KMS-11 (cell line): ENCODE results near the gene TRMT112.

Experiments
- H2AFZ ChIP-seq: fragments of 200-600 bp; sonication (generic); 2 replicates; pipeline ENCODE4 v1.6.1; 2016; ENCODE audit warnings: antibody characterized with exemption, mixed run types, low read depth
- H3K27ac ChIP-seq: fragments of 200-600 bp; sonication (generic); 2 replicates; pipeline ENCODE4 v1.6.1; 2016; ENCODE audit warnings: mild to moderate bottlenecking, mixed run types
- H3K27me3 ChIP-seq: fragments of 200-600 bp; sonication (generic); 2 replicates; pipeline ENCODE4 v1.6.1; 2017; ENCODE audit warnings: mild to moderate bottlenecking, low read depth, mixed run types, moderate library complexity; ENCODE audit not compliant: insufficient read depth
- H3K36me3 ChIP-seq: fragments of 200-600 bp; sonication (generic); 2 replicates; pipeline ENCODE4 v1.6.1; 2017; ENCODE audit warnings: mild to moderate bottlenecking, mixed run types; ENCODE audit not compliant: insufficient read depth
- H3K4me1 ChIP-seq: fragments of 200-600 bp; sonication (generic); 2 replicates; pipeline ENCODE4 v1.6.1; 2016; ENCODE audit warnings: mild to moderate bottlenecking, low read depth, mixed run types; ENCODE audit not compliant: poor library complexity, severe bottlenecking
- H3K4me2 ChIP-seq: fragments of 200-600 bp; sonication (generic); 2 replicates; pipeline ENCODE4 v1.7.0; 2016; ENCODE audit warnings: mild to moderate bottlenecking, mixed run types
- H3K4me3 ChIP-seq: fragments of 200-600 bp; sonication (generic); IDR thresholded peaks from 2 replicates; pipeline ENCODE4 v1.6.1; 2017; ENCODE audit warnings: low read depth, low read length, mixed read lengths; ENCODE audit not compliant: insufficient read depth
- H3K79me2 ChIP-seq: fragments of 200-600 bp; sonication (generic); 2 replicates; pipeline ENCODE4 v1.6.1; 2016; ENCODE audit warnings: low read depth, mixed run types; ENCODE audit not compliant: insufficient read depth
- H3K9ac ChIP-seq: fragments of 200-600 bp; sonication (generic); 2 replicates; pipeline ENCODE4 v1.6.1; 2016; ENCODE audit warnings: mild to moderate bottlenecking, mixed run types
- H4K20me1 ChIP-seq: fragments of 200-600 bp; sonication (generic); 2 replicates; pipeline ENCODE4 v1.6.1; 2016; ENCODE audit warnings: mild to moderate bottlenecking, mixed run types; ENCODE audit not compliant: insufficient read depth
- TF ChIP-seq, protein P1 (sequence below): fragments of 200-600 bp; sonication (generic); conservative IDR thresholded peaks from 2 replicates; pipeline ENCODE4 v1.6.1; 2017; ENCODE audit warnings: low read depth, mild to moderate bottlenecking, antibody characterized with exemption, low read length, moderate library complexity, mixed read lengths

TRMT112 gene

DNA sequence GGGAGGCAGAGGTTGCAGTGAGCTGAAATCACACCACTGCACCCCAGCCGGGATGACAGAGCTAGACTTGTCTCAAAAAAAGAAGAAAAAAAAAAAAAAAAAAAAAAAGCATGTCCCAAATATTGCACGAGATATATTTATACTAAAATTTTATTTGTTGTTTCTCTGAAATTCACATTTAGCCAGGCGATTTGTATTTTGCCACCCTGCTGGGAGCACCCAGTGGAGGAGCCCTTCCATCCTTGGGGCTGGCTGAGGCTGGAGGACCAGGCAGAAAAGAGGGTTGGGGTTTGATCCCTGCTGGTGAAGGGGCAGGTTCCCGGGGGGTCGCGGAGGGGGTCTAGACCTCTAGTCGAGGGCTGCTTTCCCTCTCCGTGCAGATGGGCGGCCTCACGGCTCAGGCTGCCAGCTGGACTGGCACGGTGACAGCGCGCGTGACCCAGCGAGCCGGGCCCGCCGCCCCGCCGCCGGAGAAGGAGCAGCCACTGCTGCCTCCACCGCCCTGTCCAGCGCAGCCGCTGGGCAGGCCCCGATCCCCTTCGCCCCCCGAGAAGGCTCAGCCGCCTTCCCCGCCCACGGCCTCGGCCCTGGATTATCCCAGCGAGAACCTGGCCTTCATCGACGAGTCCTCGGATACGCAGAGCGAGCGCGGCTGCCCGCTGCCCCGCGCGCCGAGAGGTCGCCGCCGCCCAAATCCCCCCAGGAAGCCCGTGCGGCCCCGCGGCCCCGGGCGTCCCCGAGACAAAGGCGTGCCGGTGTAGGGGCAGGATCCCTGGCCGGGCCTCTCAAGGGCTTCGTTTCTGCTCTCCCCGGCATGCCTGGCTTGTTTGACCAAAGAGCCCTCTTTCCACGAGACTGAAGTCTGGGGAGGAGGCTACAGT, 18.2 kb downstream of the TRMT112 start:
- Histone ChIP-seq H3K79me2 (no peaks in the 10 kb centered on the region), H3K9ac (no peak overlapping the region), H4K20me1 (no peaks in the 10 kb centered on the region), H3K27ac (no peak overlapping the region), H3K36me3 (no peaks in the 10 kb centered on the region), H3K4me1 (peaks cover 24% of the 10 kb centered on the region), H3K4me3 (no peak overlapping the region), H3K4me2 (no peak overlapping the region), H3K27me3 (peaks cover 14% of the 10 kb centered on the region), H2AFZ (no peak overlapping the region)
- TF ChIP-seq, protein P1, sequence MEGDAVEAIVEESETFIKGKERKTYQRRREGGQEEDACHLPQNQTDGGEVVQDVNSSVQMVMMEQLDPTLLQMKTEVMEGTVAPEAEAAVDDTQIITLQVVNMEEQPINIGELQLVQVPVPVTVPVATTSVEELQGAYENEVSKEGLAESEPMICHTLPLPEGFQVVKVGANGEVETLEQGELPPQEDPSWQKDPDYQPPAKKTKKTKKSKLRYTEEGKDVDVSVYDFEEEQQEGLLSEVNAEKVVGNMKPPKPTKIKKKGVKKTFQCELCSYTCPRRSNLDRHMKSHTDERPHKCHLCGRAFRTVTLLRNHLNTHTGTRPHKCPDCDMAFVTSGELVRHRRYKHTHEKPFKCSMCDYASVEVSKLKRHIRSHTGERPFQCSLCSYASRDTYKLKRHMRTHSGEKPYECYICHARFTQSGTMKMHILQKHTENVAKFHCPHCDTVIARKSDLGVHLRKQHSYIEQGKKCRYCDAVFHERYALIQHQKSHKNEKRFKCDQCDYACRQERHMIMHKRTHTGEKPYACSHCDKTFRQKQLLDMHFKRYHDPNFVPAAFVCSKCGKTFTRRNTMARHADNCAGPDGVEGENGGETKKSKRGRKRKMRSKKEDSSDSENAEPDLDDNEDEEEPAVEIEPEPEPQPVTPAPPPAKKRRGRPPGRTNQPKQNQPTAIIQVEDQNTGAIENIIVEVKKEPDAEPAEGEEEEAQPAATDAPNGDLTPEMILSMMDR: no peak

DNA sequence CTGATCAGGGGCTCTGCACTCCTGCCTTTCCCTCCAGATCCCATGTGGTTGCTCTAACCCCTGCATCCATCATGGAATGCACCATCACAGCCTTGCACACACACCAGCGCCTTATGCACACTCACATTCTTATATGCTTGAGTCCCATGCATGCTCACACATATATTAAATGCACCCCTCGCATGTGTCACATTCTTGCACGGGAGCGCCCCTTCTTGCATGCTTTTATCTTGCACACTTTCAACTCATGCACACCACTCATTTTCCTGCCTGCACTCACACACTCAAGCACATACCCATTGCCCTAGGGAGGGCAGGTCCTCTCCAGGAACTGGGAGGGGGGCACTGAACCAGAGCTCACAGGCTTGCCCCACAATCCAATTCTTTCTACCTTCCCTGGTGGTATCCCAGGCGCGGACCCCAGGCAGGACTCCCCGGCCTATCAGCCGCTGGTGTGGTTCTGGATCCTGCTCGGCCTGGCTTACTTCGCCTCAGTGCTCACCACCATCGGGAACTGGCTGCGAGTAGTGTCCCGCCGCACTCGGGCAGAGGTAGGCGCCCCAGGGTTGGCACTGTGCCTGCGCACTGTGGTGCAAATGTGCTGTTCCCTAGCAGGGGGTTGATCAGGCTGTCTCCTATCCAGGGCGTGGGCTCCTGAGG, 19.5 kb downstream of the TRMT112 start:
- peaks cover 11% of the 10 kb centered on the region for H3K4me1 ChIP-seq
- no peak overlapping the region for H3K27ac ChIP-seq
- H2AFZ ChIP-seq: no peak overlapping the region
- no peaks in the 10 kb centered on the region for H4K20me1 ChIP-seq
- peaks cover 14% of the 10 kb centered on the region for H3K27me3 ChIP-seq
- TF ChIP-seq, protein P1: no peak
- H3K79me2 ChIP-seq: no peaks in the 10 kb centered on the region
- H3K4me3 ChIP-seq: no peak overlapping the region
- no peaks in the 10 kb centered on the region for H3K36me3 ChIP-seq
- H3K4me2 ChIP-seq: no peak overlapping the region
- H3K9ac ChIP-seq: no peak overlapping the region

DNA sequence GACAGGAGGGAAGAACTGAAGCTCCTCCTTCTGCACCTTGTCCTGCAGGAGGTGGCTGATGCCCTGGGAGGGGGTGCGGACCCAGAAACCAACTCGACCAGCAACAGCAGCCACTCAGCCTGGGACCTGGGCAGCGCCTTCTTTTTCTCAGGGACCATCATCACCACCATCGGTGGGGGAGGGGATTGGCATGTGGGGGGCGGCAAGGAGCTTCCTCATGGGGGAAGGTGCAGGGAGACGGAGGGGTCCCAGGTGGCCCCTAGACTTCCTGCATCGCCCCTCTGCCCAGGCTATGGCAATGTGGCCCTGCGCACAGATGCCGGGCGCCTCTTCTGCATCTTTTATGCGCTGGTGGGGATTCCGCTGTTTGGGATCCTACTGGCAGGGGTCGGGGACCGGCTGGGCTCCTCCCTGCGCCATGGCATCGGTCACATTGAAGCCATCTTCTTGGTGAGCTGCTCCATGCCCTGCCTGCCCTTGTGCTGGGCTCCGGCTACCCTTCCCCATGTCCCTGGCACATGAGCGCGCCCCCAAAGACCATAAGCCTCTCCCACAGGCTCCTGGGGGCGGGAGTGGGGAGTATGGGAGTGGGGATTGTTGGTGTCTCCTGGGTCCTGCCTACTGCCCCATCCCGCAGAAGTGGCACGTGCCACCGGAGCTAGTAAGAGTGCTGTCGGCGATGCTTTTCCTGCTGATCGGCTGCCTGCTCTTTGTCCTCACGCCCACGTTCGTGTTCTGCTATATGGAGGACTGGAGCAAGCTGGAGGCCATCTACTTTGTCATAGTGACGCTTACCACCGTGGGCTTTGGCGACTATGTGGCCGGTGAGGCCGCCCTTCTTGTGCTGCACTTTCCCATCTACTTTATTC, 20.3 kb downstream of the TRMT112 start:
- Histone ChIP-seq H3K27ac (no peak overlapping the region), H3K4me1 (peaks cover 10% of the 10 kb centered on the region), H3K36me3 (no peaks in the 10 kb centered on the region), H3K4me2 (no peak overlapping the region), H3K4me3 (no peak overlapping the region), H2AFZ (no peak overlapping the region), H4K20me1 (no peaks in the 10 kb centered on the region), H3K79me2 (no peaks in the 10 kb centered on the region), H3K27me3 (peaks cover 14% of the 10 kb centered on the region), H3K9ac (no peak overlapping the region)
- TF ChIP-seq, protein P1: no peak

DNA sequence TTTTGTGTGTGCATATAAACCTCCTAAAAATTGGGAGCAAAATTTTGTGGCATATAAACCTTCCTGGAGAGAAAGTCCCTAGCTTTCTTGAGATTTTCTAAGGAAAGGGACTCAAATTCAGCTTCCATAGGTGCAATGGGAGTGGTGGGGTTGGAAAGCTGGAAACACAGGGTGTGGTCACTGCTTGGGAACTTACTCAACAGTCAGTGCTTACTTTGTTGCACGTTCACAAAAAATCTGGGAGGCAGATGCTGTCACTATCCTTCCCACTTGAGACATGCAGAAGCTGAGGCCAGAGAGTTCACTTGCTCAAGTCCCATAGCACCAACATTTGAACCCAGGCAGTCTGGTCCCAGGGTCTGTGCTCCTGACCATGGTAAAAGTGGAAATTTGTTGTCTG, 21.1 kb downstream of the TRMT112 start:
- no peak overlapping the region for H2AFZ ChIP-seq
- no peak overlapping the region for H3K9ac ChIP-seq
- peaks cover 7% of the 10 kb centered on the region for H3K4me1 ChIP-seq
- TF ChIP-seq, protein P1: no peak
- no peaks in the 10 kb centered on the region for H3K79me2 ChIP-seq
- no peaks in the 10 kb centered on the region for H4K20me1 ChIP-seq
- H3K4me2 ChIP-seq: no peak overlapping the region
- no peak overlapping the region for H3K4me3 ChIP-seq
- no peak overlapping the region for H3K27ac ChIP-seq
- no peaks in the 10 kb centered on the region for H3K36me3 ChIP-seq
- H3K27me3 ChIP-seq: peaks cover 14% of the 10 kb centered on the region
